GM12892 (cell line): Measurements from ENCODE around the gene SLCO2B1.

Experiments used
- DNase-seq: peaks from one replicate; pipeline ENCODE4 v3.0.0; 2011; ENCODE audit not compliant: insufficient read length
- FAIRE-seq: peaks from 2 replicates; lab custom pipeline; 2011; peaks lifted over from hg19 to GRCh38; lab: Jason Lieb, UNC
- POLR2A ChIP-seq: IDR thresholded peaks from 2 replicates; pipeline ENCODE4 v1.6.1; 2011; ENCODE audit warnings: low read depth, low read length, control low read depth
- POLR2AphosphoS5 ChIP-seq: IDR thresholded peaks from 2 replicates; pipeline ENCODE4 v1.6.1; 2011; ENCODE audit warnings: low read depth, low read length, control low read depth
- TAF1 ChIP-seq: IDR thresholded peaks from 2 replicates; pipeline ENCODE4 v1.6.1; 2011; ENCODE audit warnings: low read depth, mild to moderate bottlenecking, control low read depth, low read length, borderline replicate concordance

Gene SLCO2B1

GRCh38 chr11:75145972-75146519 is 4.9 kb upstream of the SLCO2B1 start:
- TF ChIP-seq POLR2AphosphoS5 (no peak), POLR2A (no peak), TAF1 (no peak)
- FAIRE-seq, result no peak
- DNase-seq, result no peak

GRCh38 chr11:75146711-75147110 is 4.2 kb upstream of the SLCO2B1 start:
- TF ChIP-seq POLR2AphosphoS5, result no peak
- TF ChIP-seq POLR2A, result no peak
- TF ChIP-seq TAF1, result no peak
- DNase-seq (no peak), FAIRE-seq (no peak)

GRCh38 chr11:75147191-75147874 is 3.6 kb upstream of the SLCO2B1 start:
- no peak for DNase-seq
- TF ChIP-seq POLR2A (no peak), TAF1 (no peak), POLR2AphosphoS5 (no peak)
- FAIRE-seq, result no peak

GRCh38 chr11:75147875-75148263 is 3.0 kb upstream of the SLCO2B1 start:
- FAIRE-seq, result no peak
- TF ChIP-seq POLR2A, result no peak
- no peak for TF ChIP-seq TAF1
- TF ChIP-seq POLR2AphosphoS5, result no peak
- no peak for DNase-seq

- FAIRE-seq (no peak), DNase-seq (no peak)
- TF ChIP-seq TAF1 (no peak), POLR2AphosphoS5 (no peak), POLR2A (no peak)
Measured at GRCh38 chr11:75148436-75148983, 2.4 kb upstream of the SLCO2B1 start.

GRCh38 chr11:75149766-75150465 is 991 bp upstream of the SLCO2B1 start:
- FAIRE-seq (no peak), DNase-seq (no peak)

GRCh38 chr11:75151346-75152047 is 590 bp downstream of the SLCO2B1 start:
- FAIRE-seq, result no peak
- no peak for DNase-seq
- TF ChIP-seq POLR2AphosphoS5 (no peak), POLR2A (no peak), TAF1 (no peak)

More at GRCh38 chr11:75149766-75150465, 991 bp upstream of the SLCO2B1 start:
- TF ChIP-seq POLR2A, result no peak
- TF ChIP-seq POLR2AphosphoS5, result no peak

- TF ChIP-seq TAF1, result no peak
- no peak for TF ChIP-seq POLR2AphosphoS5
- no peak for TF ChIP-seq POLR2A
- FAIRE-seq, result no peak
- no peak for DNase-seq
Measured at GRCh38 chr11:75152090-75152489, 1.2 kb downstream of the SLCO2B1 start.

GRCh38 chr11:75152651-75153427 is 1.9 kb downstream of the SLCO2B1 start:
- FAIRE-seq (no peak), DNase-seq (no peak)
- no peak for TF ChIP-seq POLR2A
- TF ChIP-seq POLR2AphosphoS5, result no peak
- no peak for TF ChIP-seq TAF1
